Activated CD4-positive, alpha-beta T cell treated with anti-CD3 and anti-CD28 coated beads, Interleukin-2, amount 10 ng/mL, durations not matched to agents 7 days and 5 days (primary cell): ENCODE data around the gene GJA3. TPM values are rescaled to one million over a fixed set of nuclear protein-coding genes. Genes with fewer than 3 reads are reported as not detected.

Source experiments
- CTCF ChIA-PET: fragments of 350-600 bp; sonication (Branson Sonifier 250); formaldehyde crosslinking; loops from one replicate; lab custom pipeline; 2021; ENCODE audit warnings: antibody characterized with exemption; lab: Charles Lee
- POLR2A ChIA-PET: fragments of 350-600 bp; sonication (Branson Sonifier 250); formaldehyde crosslinking; loops from one replicate; lab custom pipeline; 2021; ENCODE audit warnings: antibody characterized with exemption; lab: Charles Lee
- DNase-seq: peaks from one replicate; pipeline ENCODE4 v3.0.0-alpha.2; 2020
- H3K27ac Mint-ChIP-seq: one replicate; pipeline ENCODE4 v1.8.0; 2021; ENCODE audit warnings: mild to moderate bottlenecking, moderate library complexity, mixed read lengths
- H3K27me3 Mint-ChIP-seq: one replicate; pipeline ENCODE4 v1.8.0; 2021; ENCODE audit warnings: mixed read lengths
- H3K36me3 Mint-ChIP-seq: one replicate; pipeline ENCODE4 v1.8.0; 2021; ENCODE audit warnings: low read depth, mixed read lengths
- H3K4me1 Mint-ChIP-seq: one replicate; pipeline ENCODE4 v1.8.0; 2021; ENCODE audit warnings: mixed read lengths
- H3K4me3 Mint-ChIP-seq: one replicate; pipeline ENCODE4 v1.8.0; 2021; ENCODE audit warnings: mild to moderate bottlenecking, moderate library complexity, mixed read lengths
- H3K9me3 Mint-ChIP-seq: one replicate; pipeline ENCODE4 v1.8.0; 2021; ENCODE audit warnings: mixed read lengths
- total RNA-seq, 2 experiments: library from RNA; stranded (reverse); gene quantifications; one replicate each; pipeline ENCODE4 v1.2.3, GENCODE V29; 2021

The GJA3 gene
- total RNA-seq, 2 experiments from 2014 or later: 0.05 to 0.10 TPM

DNA sequence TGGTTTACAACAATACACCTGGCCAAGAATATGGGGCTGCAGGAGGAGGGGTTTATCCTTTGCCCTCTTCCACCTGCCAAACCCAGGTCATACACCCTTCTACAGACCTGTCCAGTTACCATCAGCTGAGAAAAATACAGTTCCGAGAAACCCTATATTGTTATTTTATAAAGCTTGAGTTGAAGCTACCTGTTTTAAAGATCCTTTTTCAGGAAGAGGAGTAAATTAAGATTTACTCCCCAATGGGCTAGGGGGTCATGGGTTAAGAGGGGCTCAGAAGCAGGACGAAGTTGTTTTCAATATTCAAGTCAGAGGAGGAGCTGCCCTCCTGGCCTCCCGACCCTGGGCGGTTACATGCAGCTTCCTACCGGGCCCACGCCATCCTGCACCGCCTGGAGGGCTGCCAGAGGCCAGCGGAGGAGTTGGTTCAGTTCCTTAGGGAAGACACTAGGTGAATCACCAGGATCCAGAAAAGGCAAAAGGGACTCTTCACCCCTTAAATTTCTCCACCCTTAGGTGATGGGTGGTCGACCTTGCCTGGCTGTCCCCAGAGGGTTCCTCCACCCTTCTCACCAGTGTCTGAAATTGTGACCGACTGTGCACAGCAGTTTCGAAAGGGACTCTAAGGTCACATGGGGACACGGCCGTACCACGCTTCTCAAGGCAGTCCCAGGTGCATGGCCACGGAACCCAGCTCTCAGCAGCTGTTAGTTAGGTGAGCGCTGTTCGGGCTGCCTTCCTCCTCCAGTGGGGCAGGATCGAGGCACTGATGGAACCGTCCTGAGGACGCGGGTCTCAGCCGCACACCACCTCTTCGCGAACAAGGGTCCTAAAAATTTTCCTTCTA lies 30.7 kb upstream of the GJA3 start:
- Mint-ChIP-seq H3K4me3 (peak overlapping the region; percentile 58), H3K27me3 (peaks cover 57% of the 10 kb centered on the region), H3K27ac (peak overlapping the region; percentile 31), H3K36me3 (no peaks in the 10 kb centered on the region), H3K9me3 (no peaks in the 10 kb centered on the region), H3K4me1 (peaks cover 20% of the 10 kb centered on the region)
- ChIA-PET POLR2A (no interaction called here), CTCF (interaction anchor here (0.6 to 1.2 kb wide), 7 partner anchors 9 to 476 kb away, joined by 3 to 4 read pairs (median 3); partner anchors contain the start of gene GJA3)
- DNase-seq: no peak

DNA sequence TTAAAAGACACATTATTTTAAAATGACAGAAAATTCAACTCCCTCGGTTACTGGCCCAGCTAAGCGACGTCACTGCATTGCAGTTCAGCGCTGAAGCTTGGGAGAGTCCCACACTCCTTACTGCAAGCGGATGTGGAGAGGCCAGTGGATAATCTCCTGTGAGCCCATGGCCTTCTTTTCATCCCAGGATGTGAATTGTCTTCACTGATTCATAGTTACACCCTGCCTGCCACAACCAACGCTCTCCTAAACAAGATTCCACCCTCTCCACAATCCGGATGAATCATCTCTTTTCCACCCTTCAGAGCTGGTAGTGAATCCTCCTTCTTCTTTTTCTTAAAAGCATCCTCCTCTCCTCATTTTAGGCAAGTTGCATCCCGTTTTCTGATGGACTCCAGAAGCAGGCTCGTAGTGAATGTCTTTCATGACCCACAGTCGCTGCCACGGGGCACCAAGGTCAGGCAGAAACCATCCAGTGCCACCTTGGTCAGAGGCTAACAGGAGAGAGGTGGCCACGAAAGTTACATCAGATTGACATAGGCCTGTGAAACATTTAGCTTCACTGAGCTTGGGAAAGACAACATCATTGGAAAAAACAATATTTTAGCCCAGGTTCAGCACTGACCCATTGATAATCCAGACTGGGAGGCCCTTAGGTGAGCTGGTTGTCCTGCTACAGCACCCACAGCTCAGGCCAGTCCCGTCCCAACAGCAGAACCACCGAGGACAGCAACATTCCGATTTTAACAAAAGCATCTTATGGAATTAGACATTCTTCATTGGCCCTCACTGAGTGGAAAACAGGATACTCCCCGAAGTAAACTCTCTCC lies 29.8 kb upstream of the GJA3 start:
- Mint-ChIP-seq H3K36me3 (no peaks in the 10 kb centered on the region), H3K4me3 (no peak overlapping the region), H3K9me3 (no peaks in the 10 kb centered on the region), H3K27ac (no peak overlapping the region), H3K27me3 (peaks cover 50% of the 10 kb centered on the region), H3K4me1 (peaks cover 20% of the 10 kb centered on the region)
- ChIA-PET CTCF (interaction anchor here (0.6 to 1.1 kb wide), 6 partner anchors 10 to 477 kb away, joined by 3 read pairs; partner anchors contain the start of gene GJA3), POLR2A (no interaction called here)
- no peak for DNase-seq

DNA sequence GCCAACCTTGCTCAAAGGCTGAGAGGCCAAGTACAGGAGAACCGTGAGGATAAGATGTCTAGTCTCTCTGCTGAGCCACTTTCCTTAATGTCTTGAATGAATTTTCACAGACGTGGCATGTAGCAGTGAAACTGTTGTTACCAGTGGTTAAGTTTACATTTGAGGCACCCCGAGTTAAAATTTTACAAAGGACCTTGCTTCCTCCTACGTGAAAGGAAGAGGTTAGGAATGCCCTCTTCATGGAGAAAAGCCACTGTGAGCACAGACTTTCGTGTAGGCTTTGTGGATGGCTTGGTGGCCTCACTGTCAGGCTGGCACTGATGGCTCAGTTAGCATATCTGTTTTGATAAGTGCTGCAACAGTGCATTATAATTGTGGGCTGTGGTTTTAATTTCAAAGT lies 29.2 kb upstream of the GJA3 start:
- CTCF ChIA-PET: no interaction called here
- no peaks in the 10 kb centered on the region for H3K36me3 Mint-ChIP-seq
- no peak overlapping the region for H3K27ac Mint-ChIP-seq
- no peak overlapping the region for H3K4me3 Mint-ChIP-seq
- H3K4me1 Mint-ChIP-seq: peaks cover 20% of the 10 kb centered on the region
- H3K9me3 Mint-ChIP-seq: no peaks in the 10 kb centered on the region
- H3K27me3 Mint-ChIP-seq: peaks cover 44% of the 10 kb centered on the region
- DNase-seq: no peak
- POLR2A ChIA-PET: no interaction called here

DNA sequence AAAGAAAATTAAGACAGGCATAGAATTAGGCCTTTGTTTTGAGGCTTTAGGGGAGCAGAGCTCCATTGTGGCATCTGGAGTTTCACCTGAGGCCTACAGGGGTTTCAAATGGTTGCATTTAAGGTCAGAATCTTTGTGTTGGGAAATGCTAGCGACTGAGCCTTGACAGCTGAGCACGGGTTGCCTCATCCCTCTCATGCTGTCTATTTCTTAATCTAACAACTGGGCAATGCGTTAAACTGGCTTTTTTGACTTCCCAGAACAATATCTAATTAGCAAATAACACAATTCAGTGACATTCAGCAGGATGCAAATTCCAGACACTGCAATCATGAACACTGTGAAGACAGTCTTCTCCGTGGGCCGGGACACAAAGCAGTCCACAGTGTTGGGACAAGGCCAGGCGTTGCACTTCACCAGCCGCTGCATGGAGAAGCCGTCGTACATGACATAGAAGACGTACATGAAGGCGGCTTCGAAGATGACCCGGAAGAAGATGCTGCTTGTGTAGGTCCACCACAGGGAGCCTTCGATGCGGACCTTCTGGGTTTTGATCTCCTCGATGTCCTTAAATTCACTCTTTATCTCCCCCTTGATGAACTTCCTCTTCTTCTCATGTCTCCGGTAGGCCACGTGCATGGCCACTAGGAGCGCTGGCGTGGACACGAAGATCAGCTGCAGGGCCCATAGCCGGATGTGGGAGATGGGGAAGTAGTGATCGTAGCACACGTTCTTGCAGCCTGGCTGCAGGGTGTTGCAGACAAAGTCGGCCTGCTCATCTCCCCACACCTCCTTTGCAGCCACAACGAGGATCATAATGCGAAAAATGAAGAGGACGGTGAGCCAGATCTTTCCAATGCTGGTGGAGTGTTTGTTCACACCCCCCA lies 28.1 kb upstream of the GJA3 start:
- Mint-ChIP-seq H3K36me3 (no peaks in the 10 kb centered on the region), H3K4me3 (no peak overlapping the region), H3K27ac (no peak overlapping the region), H3K4me1 (peaks cover 10% of the 10 kb centered on the region), H3K27me3 (peaks cover 32% of the 10 kb centered on the region), H3K9me3 (no peaks in the 10 kb centered on the region)
- POLR2A ChIA-PET: no interaction called here
- CTCF ChIA-PET: no interaction called here
- peak; percentile 19 for DNase-seq

DNA sequence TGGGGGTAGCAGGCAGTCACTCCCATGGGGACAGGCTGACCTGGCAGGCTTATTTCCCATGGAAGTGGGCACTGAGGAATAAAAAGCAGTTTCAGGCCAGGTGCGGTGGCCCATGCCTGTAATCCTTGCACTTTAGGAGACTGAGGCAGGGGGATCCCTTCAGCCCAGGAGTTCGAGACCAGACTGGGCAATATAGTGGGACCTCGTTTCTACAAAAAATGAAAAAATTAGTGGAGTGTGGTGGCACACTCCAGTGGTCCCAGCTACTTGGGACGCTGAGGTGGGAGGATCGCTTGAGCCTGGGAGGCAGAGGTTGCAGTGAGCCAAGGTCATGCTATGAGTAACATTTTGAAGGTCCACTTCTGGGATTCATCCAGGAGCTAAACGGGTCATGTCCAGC lies 25.9 kb upstream of the GJA3 start:
- Mint-ChIP-seq H3K4me1 (peaks cover 4% of the 10 kb centered on the region), H3K9me3 (no peaks in the 10 kb centered on the region), H3K36me3 (no peaks in the 10 kb centered on the region), H3K4me3 (no peak overlapping the region), H3K27me3 (peaks cover 21% of the 10 kb centered on the region), H3K27ac (no peak overlapping the region)
- no peak for DNase-seq
- ChIA-PET POLR2A (interaction anchor here (0.7 kb wide), 1 partner anchor 574 kb away, joined by 3 read pairs; no protein-coding TSS in a partner anchor), CTCF (interaction anchor here (0.8 to 1.4 kb wide), 3 partner anchors 10 to 42 kb away, joined by 3 to 5 read pairs (median 3); no protein-coding TSS in a partner anchor)

DNA sequence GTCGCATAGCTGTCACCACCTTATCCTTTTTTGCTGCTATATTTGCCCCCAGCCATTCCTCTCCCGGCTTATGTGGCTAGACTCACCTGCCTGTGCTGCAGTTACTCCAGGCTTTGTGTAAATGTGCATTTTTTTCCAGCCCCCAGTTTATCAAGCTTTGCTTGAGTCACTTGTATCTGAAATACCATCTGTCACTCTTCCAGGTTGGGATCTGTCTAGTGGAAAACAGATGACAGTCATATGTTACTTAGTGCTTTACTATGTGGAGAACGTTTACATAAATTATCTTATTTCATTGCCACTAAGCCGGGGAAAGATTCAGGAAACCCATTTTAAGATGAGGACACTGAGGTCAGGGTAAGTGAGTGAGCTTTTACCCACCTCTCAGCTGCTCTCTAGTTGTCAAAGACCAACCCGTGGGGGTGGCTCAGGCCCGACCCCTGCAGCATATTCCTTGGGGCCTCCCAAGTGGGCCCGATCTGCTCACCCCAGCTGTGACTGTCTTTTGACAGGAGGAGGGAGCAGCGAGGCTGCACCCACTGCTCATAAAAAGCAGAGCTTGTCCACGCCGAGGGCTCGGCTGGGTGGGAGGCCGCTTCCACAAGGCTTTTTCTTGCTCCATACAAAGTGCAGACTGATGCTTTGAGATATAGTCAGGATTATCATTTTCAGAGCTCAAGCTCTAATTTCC lies 24.7 kb upstream of the GJA3 start:
- Mint-ChIP-seq H3K36me3 (no peaks in the 10 kb centered on the region), H3K4me1 (peaks cover 3% of the 10 kb centered on the region), H3K27me3 (peaks cover 18% of the 10 kb centered on the region), H3K9me3 (no peaks in the 10 kb centered on the region), H3K4me3 (no peak overlapping the region), H3K27ac (no peak overlapping the region)
- ChIA-PET POLR2A (no interaction called here), CTCF (interaction anchor here (1.0 to 1.4 kb wide), 2 partner anchors 11 to 14 kb away, joined by 3 to 5 read pairs; no protein-coding TSS in a partner anchor)
- no peak for DNase-seq

DNA sequence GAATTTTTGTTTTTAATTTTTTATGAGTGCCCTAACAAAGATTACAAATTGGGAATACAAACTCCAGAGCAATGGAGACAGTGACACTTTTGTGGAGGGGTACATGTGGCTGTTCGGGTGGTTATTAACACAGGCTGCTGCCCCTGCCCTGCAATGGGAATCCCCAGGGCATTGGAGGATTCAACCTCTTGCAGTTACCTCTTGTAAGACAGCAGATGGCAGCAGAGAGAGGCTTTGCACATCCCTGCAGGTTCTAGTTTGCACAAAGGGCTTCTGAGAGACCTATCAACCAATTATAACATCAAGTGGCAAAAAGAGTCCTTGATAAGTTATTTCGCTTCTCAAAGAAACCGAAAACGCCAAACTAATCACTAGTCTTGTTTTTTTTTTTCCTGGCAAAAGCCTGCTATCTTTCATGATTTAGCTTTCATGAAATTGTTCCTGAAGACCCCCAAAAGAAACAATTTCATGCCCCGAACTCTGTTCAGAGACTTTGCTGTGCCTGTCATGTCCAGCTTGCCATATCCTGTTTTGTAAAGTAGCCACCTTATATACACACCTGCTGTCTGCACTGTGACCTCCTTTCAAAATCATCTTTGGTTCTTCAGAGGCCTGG lies 21.5 kb upstream of the GJA3 start:
- Mint-ChIP-seq H3K27me3 (peaks cover 41% of the 10 kb centered on the region), H3K27ac (no peak overlapping the region), H3K36me3 (no peaks in the 10 kb centered on the region), H3K9me3 (no peaks in the 10 kb centered on the region), H3K4me3 (no peak overlapping the region), H3K4me1 (no peaks in the 10 kb centered on the region)
- POLR2A ChIA-PET: no interaction called here
- peak; percentile 68 for DNase-seq
- CTCF ChIA-PET: interaction anchor here (0.9 to 1.4 kb wide), 3 partner anchors 9 to 307 kb away, joined by 3 to 4 read pairs (median 3); no protein-coding TSS in a partner anchor

DNA sequence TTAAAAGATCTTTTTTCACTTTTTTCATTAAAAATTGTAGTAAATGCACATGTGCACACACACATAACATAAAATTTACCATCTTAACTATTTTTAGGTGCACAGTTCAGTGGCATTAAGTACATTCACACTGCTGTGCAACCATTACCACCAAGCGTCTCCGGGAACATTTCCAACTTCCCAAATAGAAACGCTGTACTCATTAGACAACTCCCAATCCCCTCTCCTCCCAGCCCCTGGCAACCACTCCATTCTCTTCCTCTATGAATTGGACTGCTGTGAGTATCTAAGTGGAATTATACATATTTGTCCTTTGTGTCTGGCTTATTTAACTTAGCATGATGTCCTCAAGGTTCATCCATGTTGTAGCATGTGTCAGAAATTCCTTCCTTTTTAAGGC lies 20.3 kb upstream of the GJA3 start:
- DNase-seq: no peak
- H3K9me3 Mint-ChIP-seq: no peaks in the 10 kb centered on the region
- no peak overlapping the region for H3K4me3 Mint-ChIP-seq
- POLR2A ChIA-PET: no interaction called here
- H3K27me3 Mint-ChIP-seq: peaks cover 46% of the 10 kb centered on the region
- H3K36me3 Mint-ChIP-seq: no peaks in the 10 kb centered on the region
- no peaks in the 10 kb centered on the region for H3K4me1 Mint-ChIP-seq
- H3K27ac Mint-ChIP-seq: no peak overlapping the region
- CTCF ChIA-PET: interaction anchor here (0.7 to 1.4 kb wide), 2 partner anchors 10 to 11 kb away, joined by 3 to 4 read pairs; no protein-coding TSS in a partner anchor

DNA sequence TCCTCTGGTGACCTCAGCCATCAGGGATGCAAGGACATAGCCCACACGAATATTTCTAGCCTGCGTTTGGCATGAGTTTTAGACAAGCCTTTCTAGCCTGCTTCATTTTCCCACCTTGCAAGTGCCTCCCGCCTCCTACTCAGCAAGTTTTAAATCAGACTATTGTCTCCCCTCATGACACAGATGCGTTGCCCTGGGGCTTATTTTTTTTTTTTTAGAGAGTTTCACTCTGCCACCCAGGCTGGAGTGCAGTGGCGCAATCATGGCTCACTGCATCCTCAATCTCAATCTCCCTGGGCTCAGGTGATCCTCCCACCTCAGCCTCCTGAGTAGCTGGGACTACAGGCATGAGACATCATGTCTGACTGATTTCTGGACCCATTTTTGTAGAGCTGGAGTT lies 17.3 kb upstream of the GJA3 start:
- H3K9me3 Mint-ChIP-seq: no peaks in the 10 kb centered on the region
- H3K27me3 Mint-ChIP-seq: peaks cover 76% of the 10 kb centered on the region
- H3K4me1 Mint-ChIP-seq: peaks cover 6% of the 10 kb centered on the region
- H3K36me3 Mint-ChIP-seq: no peaks in the 10 kb centered on the region
- ChIA-PET CTCF (no interaction called here), POLR2A (no interaction called here)
- H3K4me3 Mint-ChIP-seq: no peak overlapping the region
- no peak overlapping the region for H3K27ac Mint-ChIP-seq
- no peak for DNase-seq

DNA sequence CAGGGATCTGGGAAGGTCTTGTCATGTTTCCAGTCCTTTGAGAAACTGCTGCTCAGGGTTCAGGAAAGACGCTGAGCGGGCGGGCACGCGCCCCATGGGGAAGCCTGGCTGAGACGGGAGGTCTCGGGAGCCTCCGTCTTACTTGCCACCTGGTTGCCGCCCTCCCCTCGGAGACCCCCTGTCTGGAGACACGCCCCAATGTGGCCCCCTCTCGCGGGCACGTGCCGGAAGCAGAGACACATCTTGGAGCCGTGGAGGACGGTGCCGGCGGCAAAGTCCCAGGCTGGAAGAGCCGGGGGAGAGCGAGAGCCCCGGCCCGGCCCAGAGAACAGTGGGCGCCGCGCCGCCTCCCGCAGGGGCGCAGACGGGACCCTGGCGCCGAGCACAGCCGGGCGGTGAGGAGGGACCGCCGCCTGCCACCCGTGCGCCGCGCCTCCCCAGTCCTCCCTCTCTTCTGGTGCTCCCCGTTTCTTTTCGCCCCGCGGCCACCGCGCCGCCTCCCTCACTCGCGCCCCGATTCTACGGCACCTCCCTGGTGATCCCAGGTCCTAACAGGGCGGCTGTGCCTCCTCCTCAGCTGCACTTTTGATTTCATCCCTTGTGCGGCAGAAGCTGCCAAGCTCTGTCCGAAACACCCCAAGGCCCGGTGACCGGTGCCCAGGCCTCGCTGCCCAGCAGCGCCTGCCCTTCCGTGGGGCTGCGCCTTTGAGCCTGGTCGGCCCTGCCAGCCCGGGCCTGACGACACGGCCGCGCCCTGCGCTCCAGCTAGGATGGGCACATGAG lies 16.4 kb upstream of the GJA3 start:
- no peak for DNase-seq
- CTCF ChIA-PET: interaction anchor here (1.2 kb wide), 1 partner anchor 10 kb away, joined by 3 read pairs; no protein-coding TSS in a partner anchor
- H3K4me3 Mint-ChIP-seq: no peak overlapping the region
- POLR2A ChIA-PET: no interaction called here
- no peaks in the 10 kb centered on the region for H3K9me3 Mint-ChIP-seq
- no peaks in the 10 kb centered on the region for H3K36me3 Mint-ChIP-seq
- peaks cover 6% of the 10 kb centered on the region for H3K4me1 Mint-ChIP-seq
- H3K27ac Mint-ChIP-seq: no peak overlapping the region
- H3K27me3 Mint-ChIP-seq: peaks cover 78% of the 10 kb centered on the region
